GM18861 (cell line): Measurements from ENCODE around the gene DEDD2.

Source experiments
- ATAC-seq: cut with Tn5 transposase; IDR thresholded peaks from one replicate; pipeline ENCODE4 v1.9.1; 2021; ENCODE audit not compliant: unreplicated experiment

DEDD2 gene

DNA sequence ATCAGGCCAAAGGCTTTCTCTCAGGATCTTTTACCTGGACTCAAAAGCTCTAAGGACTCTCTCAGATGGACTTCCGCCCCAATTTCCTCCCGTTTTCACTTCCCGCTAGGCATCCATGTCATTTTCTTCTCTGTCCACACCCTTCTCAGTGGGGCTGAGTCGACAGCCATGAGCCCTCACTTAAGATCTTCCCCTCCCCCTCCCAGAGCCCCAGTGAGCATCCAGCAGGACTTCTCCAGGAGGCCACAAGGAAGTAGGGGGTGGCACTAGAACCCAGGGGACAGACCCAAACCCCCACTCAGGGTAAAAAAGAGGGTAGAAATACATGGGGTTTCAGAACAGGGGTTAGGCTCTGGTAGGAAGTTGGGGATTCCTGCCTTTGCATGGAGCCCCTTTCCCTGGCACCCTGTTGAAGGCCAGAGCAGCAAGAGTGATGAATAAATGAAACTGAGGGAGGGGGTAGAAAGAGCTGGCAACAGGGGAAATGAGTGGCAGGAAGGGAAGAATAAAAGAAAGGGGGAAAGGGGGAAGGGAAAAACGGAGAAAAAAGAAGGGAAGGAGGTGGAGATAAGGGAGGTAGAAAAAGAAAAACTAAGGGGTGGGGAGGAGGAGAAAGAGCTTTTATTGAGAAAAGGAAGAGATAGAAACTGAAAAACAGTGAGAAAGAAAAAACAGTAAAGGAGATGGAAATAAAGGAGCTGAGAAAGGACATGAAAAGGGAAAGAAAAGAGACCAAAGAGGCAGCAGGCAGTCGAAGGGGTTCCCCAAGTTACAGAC, 42.3 kb downstream of the DEDD2 start:
- ATAC-seq = no peak

DNA sequence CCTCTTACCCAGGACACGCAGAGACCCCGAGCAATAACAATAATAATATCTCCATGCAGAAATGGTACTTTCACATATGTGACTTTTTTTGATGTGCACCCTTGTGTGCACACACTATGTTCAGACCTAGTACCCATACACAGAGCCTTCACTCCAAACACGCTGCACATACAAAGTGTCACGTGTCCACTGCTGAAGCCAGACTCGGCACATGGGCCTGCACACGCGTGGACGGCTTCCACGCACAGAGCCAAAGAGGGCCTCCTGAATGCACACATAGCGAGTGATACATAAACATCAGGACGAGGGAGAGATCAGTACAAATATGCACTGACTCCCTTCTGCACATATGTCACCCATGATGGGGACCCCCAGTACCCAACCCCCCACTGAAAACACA, 43.3 kb downstream of the DEDD2 start:
- no peak for ATAC-seq

DNA sequence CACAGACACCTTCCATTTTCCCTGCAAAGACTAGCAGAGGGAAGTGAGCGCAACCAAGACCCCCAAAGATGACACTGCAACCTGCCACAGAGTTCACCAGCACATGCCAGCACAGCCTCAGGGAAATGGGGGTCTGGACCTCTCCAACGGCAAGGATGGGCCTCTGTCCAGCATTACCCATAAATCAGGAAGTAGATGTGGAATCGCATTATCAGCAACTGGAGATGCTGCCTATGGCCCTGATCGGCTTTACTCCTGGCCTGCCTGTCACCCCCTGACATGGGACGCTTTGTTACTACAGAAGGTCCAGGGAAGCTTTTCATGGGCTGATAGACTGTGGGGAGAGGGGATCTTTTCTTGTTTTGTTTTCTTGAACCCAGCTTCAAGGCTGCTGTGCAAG, 43.8 kb downstream of the DEDD2 start:
- ATAC-seq = no peak

DNA sequence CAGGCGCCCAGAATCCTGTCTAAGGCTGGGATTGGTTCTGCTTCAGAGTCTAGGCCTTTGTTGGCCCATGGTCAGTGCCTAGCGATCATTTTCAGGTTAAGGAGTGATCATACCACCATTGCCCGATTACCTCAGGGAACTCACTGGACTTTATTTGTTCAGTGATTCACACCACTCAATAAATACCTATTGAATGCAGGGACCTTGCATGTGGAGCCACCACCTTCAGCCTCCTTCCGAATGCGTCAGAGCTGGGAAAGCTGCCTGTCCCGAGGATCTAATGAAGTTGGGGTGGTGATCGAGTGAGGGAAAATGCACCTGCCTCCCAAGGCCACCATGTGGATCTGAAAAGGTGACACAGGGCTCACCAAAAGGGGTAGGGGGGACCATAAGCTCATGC, 45.2 kb downstream of the DEDD2 start:
- no peak for ATAC-seq

DNA sequence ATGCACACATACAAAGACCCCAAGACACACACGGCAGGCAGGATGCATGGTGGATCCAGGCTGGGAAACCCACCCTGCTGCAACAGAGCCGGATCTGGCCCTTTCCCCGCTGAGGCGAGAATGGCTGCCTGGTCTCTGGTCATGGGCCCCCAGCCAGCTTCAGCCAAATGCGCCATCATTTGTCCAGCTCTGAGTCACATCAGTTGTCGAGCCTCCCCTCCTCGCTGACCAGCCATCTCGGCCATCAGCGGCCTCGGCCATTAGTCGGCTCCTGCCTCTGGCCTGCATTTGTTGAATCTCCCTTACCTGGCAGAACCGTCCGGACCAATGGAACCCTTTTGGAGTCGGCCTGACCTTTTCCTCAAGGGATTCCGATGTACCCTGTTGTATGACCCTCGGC, 46.8 kb downstream of the DEDD2 start:
- no peak for ATAC-seq

GRCh38 chr19:42169486-42170413, 47.7 kb downstream of the DEDD2 start:
- no peak for ATAC-seq

- ATAC-seq = no peak
Observed at GRCh38 chr19:42168206-42168605, 49.3 kb downstream of the DEDD2 start.

DNA sequence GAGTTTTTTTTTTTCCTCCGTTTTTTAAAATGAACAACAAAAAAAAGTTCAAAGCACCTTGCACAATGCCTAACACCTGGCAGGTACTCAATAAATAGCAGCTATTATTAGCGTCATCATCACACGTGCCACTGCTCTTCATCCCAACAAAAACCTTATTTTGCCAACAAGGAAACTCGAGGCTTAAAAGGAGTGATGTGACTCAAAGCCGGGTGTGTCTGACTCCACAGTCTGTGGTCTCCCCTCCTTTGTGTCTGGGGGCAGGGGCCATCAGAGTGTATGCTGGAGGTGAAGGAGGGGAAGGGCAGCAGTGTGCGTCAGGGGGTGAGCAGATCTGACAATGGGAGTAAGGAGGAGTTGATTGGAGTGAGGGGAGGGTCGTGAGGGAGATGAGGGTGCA, 51.2 kb downstream of the DEDD2 start:
- ATAC-seq = no peak

GRCh38 chr19:42165146-42165545, 52.3 kb downstream of the DEDD2 start:
- ATAC-seq = no peak

- no peak for ATAC-seq
Observed at GRCh38 chr19:42161616-42162263, 55.7 kb downstream of the DEDD2 start.

GRCh38 chr19:42159942-42160341, 57.5 kb downstream of the DEDD2 start:
- no peak for ATAC-seq

DNA sequence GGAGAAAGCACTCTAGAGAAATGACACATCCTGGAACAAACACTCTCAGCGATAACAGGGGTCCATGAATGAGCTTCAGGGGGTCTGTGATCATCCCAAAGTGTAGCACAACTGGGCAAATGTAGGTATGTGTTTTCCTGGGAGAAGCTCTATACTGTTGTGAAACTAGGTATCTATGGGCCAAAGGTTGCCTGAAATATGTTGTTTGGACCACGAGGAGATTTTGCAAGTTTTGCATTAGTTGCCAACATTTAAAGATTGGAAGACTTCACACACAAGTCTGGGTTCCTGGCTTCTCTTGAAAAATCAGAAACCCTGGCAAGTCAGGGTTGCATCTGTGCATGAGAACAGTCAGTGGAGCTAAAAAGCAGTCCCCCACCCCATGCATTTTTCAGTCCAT, 58.6 kb downstream of the DEDD2 start:
- ATAC-seq = no peak

DNA sequence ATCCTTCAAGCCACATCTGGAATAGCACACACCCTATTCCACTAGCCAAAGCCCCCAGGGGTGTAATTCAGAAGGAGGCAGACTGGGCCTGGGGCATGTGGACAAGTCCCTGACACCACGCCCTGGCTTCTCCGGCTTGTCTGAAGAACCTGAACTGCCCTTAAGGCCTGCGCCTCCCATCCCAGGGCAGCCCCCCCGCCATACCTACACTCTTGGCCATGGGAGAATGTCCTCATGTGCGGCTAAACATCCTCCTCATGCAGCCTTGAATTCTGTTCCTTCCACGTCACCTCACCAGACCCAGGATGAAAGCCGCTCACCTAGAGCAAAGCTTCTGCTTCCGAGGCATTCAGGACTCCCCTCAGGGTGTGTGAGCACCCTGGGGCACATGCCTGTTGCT, 60.9 kb downstream of the DEDD2 start:
- no peak for ATAC-seq

DNA sequence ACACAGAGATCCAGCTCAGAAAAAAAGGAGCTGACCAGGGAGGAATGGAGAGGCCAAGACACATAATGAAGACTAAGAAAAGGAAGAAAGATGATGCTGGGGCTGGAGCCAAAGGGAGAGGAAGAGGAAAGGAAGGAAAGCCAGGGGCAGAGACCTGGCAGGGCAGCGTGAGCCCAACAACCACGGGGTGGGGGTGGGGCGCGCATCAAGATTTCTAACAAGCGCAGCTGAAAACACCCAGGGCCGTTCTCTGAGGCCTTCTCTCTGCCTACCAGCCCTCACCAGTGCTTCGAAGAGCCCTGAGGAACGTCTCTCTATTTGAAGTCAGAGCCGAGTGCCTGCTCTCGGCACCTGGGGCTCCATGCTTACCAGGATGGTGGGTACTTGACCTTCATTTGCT, 61.7 kb downstream of the DEDD2 start:
- no peak for ATAC-seq

DNA sequence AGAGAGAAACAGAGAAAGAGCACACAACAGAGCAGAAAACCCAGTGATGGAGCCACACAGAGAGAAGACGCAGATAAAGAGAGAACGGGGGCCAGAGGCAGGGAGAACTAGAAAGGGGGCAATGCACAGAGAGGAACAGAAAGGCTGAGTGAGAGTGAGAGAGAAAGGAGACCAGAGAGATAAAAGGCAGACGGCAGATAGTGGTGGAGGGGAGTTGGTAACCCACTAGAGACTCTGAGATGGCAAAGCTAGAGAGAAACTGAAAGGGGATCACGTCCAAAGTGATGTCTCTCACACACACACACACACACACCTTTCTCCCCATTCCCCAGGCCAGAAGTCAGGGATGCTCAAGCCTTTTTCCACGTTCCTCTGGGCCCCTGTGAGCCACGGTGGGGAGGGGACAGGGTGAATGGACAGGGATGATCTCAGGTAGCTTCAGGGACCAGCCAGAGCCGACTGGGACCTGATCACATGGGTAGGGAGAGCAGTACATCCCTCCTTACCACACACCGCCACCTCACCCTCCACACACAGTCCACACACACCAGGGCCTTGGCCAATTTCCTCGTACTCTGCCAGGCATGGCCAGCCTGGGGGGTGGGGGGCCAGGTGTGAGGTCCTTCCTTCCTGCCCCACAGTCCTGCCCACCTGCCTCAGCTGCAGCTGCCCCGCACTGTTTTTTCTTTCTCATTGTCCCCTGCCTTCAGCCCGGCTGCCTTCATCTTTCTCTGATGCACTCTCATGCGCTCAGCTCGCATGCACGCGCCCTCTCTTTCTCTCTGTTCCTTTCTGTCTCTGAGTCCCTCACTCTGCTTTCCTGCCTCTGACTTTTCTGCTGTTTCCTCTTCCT, 62.8 kb downstream of the DEDD2 start:
- no peak for ATAC-seq

DNA sequence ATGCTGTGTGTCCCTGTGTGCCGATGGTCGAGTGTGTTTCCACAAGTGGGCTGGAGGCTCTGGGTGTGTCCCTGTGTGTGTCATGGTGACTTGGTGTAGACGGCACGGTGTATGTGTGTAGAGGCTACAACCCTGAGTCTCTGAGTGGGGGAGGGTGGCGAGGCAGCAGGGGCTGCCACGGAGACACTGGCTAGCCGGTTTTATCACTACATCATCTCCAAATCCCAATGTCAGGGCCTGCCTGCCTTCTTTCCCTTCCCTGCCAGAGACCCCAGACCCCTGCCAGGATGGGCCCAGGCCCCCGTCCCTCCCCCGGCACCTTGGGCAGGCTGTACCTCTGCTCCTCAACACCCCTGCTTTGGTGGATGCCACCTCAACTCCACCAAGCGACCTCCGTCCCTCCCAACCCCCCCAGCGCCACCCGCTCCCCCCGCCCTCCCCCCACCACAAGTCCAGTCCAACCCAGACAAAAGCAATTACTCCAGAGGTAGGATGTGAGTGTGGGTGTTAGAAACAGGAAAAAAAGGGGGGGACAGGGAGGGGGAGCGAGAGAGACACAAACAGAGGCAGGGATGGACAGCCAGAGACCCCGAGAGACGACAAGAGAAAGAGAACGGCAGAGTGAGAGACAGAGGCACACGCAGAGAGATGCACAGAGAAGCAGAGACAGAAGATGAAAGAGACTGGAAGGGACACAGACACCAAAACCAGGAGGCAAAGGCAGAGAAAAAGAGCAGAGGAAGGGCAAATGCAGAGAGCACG, 63.6 kb downstream of the DEDD2 start:
- no peak for ATAC-seq

- ATAC-seq = no peak
Observed at GRCh38 chr19:42152910-42153671, 64.4 kb downstream of the DEDD2 start.

DNA sequence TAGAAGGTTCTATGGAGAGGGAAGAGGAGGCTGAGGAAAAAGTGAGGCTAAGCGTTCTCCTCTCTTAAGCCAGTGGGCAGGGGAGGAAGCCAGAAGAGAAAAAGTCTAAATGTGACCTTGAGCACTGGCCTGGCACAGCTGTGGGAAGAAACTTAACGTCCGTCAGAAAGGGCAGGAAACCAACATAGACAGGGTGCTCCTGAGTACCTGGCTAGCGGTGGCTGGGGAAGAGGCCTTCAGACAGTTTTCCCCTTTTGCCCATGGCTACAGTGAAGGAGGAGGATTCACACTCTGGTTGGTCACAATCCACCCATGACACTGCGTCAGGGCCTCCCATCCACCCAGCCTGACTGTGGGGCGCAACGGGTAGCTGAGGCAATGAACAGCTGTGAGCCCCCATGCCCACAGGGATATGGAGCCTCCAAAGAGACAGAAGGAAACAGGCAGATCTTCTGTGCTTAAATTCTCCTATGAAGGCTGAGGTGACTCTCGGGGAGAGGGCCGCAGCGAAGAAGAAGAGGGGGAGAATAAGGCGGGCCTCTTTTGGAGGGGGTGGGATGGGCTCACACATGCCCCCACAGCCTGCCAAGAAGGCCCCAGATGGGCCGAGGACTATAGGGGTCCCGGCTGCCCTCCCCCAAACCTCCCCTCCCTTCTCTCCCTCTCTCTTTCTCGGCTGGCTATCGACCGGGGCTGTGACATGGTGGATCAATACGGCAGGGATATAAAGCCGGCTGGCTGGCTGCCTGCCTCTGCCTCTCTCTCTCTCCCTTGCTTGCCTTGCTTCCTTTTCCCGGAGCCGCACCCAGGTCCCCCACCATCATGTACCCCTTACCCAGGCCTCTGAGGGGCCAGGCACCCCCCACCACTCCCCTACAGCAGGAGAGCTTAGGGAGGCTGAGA, 65.4 kb downstream of the DEDD2 start:
- ATAC-seq = no peak
